CD1c-positive myeloid dendritic cell (primary cell): ENCODE data around the gene APP.

Experiments used
- DNase-seq: peaks from one replicate; pipeline ENCODE4 v3.0.0-alpha.2; 2016; ENCODE audit errors: extremely low spot score

APP gene

GRCh38 chr21:26170471-26171257 is at the start of gene APP:
TSS of gene APP (minus strand) at chr21:26170770. CDS start at chr21:26170620, 150 bp downstream.
- peak; percentile 91 for DNase-seq

- DNase-seq = no peak
These were observed 41.6 kb upstream of the APP start for GRCh38 chr21:26212220-26212619.

- no peak for DNase-seq
These were observed 40.0 kb upstream of the APP start for GRCh38 chr21:26210614-26211013.

GRCh38 chr21:26207021-26207420 is 36.5 kb upstream of the APP start:
- no peak for DNase-seq

GRCh38 chr21:26199456-26199855 is 28.9 kb upstream of the APP start:
- DNase-seq = no peak

- no peak for DNase-seq
These were observed 25.1 kb upstream of the APP start for GRCh38 chr21:26195708-26196107.

- no peak for DNase-seq
These were observed 24.3 kb upstream of the APP start for GRCh38 chr21:26194811-26195251.

GRCh38 chr21:26194326-26194725 is 23.8 kb upstream of the APP start:
- DNase-seq = no peak

- DNase-seq = no peak
These were observed 21.0 kb upstream of the APP start for GRCh38 chr21:26191609-26192008.

GRCh38 chr21:26188422-26188821 is 17.9 kb upstream of the APP start:
- no peak for DNase-seq

- no peak for DNase-seq
These were observed 14.9 kb upstream of the APP start for GRCh38 chr21:26185446-26185845.

- DNase-seq = no peak
These were observed 14.5 kb upstream of the APP start for GRCh38 chr21:26185021-26185420.

GRCh38 chr21:26179501-26179900 is 8.9 kb upstream of the APP start:
- no peak for DNase-seq

- DNase-seq = no peak
These were observed 7.3 kb upstream of the APP start for GRCh38 chr21:26177746-26178426.

- no peak for DNase-seq
These were observed 6.6 kb upstream of the APP start for GRCh38 chr21:26177187-26177586.

- no peak for DNase-seq
These were observed 909 bp upstream of the APP start for GRCh38 chr21:26171258-26172100.

GRCh38 chr21:26169611-26170470 is 729 bp downstream of the APP start:
- DNase-seq = peak; percentile 54

- DNase-seq = peak; percentile 61
These were observed 1.4 kb downstream of the APP start for GRCh38 chr21:26169061-26169610.

GRCh38 chr21:26168371-26168770 is 2.2 kb downstream of the APP start:
- peak; percentile 41 for DNase-seq

GRCh38 chr21:26167593-26167992 is 3.0 kb downstream of the APP start:
- DNase-seq = no peak

GRCh38 chr21:26165331-26165730 is 5.2 kb downstream of the APP start:
- DNase-seq = no peak
